Medulla oblongata (tissue), 1 donor: ENCODE measurements around the gene NAALADL2.

ENCODE experiments used
- DNase-seq: peaks from one replicate; pipeline ENCODE4 v3.0.0-alpha.2; 2015; ENCODE audit errors: extremely low spot score

NAALADL2 gene

DNA sequence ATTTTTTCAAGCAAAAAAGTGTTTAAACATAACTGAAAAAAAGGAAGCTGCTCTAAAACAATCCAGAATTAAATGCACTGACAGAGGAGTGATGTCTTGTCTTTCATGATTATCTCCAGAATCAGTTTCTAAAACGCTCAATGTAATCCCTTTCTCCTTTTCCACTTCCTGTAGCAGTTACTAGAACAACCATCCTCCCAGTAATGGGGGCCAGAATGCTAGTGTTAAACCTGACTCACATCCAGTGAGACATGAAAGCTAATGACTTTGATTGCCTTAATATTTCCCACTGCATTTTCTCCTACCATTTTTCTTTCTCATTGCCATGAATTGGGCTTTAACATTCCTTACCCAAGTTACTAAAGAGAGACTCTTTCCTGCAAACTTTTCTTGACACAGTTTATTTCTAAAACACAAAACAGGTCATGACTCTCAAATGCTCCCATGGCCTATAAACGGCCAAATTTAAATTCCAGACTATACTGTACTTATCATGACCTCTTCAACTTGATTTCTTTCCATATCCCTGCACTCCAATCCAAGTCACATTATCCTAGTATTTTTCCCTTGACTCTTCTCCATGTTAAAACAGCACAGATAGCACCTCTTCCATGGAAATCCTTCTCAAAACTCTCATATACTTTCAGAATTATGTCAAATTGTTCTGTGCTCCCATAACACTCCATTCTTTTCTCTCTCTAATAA lies 341.4 kb downstream of the NAALADL2 start:
- no peak for DNase-seq

DNA sequence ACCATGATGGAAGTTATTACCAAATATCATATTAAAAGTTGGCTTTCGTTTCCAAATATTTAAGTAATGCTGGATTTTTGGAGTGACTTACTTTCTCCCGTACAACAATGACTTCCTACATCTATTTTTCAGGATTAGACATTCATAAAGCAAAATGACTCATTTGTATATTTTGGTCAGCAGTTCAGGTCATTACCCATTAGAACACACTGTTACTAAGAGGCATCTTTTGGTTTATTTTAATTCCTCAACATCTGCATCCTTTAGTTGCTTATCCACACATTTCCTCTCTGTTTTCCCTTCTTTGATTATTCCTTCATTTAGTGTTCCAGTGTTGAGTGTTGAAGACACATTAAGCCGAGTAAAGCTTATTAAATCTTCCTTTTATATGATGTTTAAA lies 348.2 kb downstream of the NAALADL2 start:
- no peak for DNase-seq

DNA sequence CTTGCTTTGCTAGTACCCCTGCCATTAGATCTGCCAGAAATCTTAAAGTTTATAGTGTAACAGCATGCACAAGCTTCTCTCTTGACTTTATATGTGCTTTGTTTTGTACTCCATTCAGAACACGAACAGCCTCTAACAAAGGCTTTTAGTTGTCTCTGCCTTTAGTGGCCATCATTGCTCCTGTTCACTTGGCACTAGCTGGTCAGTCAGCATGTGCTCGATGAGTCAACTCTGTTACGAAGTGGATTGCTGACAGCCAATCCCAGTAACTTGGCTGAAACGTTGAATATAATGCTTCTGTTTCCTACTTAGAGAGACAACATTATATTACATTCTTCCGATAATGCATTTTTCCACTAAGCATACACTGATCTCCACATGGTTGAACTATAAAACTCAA lies 349.2 kb downstream of the NAALADL2 start:
- peak; percentile 83 for DNase-seq

DNA sequence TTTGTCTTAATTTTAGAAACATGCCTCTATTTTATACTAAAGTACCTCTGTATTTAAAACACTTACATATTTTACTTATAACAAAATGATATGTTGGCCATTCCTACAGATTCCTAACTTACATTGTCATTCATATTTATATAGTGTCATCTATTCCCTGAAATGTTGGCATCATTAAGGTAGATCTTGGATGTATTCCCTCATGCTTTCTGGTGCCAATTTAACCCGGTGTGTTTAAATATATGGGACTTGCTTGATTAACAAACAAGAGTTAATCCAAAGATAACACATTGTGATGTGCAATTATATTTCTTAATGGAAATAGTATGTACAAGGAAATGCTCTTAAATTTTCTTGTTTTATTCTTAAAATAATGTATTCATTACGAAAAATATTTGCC lies 352.3 kb downstream of the NAALADL2 start:
- no peak for DNase-seq

DNA sequence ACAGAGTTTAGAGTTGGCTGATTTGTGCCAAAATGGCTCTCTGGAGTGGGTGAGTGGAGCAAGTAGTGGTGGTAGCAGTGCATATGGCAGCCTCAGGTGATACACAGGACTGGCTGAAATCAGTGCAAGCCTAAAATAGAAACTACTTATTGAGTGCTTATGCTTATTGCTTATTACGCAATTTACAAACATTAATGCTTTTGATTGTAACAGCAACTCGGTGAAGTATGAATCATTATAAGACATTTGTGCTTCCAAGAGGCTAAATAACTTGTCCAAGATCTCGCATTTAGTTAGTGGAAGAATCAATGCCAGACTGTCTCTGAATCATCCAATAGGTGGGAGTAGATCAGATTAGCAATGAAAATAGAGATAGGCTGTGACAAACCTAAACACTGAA lies 353.8 kb downstream of the NAALADL2 start:
- DNase-seq = no peak

DNA sequence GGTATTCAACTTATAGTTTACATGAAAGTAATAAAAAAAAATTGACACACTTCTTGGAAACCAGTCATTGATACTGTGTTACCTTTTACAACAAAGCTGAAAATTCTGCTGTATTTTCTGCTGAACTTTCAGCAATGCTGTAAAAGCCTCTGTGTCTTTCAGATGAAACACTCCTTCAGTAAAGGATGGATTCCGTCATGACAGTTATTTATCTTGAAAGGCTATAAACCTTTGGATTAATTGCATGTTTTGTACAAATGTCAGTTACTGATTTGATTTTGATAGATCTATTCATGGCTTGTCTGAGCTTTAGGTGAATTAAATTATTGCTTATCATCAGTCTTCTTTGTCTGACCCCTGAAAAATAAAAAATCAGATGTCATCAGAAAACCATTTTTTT lies 355.1 kb downstream of the NAALADL2 start:
- DNase-seq = no peak

DNA sequence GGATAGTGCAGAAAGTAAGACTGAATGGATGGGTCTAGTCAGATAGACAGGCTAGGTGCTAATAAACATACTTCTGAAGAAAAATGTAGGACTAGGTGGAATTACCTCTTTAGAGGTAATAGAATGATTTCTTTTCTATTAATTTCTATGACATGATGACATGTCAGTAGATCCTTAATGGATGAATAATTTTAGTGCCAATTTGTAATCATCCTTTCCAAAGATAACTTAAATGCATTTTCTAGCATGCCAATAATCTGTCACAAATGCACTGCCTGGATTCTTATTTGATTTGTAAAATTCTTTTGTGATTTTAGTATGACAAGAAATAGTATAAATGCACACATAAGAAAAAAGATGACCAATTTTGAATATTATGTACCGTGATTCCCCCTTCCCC lies 356.7 kb downstream of the NAALADL2 start:
- no peak for DNase-seq

DNA sequence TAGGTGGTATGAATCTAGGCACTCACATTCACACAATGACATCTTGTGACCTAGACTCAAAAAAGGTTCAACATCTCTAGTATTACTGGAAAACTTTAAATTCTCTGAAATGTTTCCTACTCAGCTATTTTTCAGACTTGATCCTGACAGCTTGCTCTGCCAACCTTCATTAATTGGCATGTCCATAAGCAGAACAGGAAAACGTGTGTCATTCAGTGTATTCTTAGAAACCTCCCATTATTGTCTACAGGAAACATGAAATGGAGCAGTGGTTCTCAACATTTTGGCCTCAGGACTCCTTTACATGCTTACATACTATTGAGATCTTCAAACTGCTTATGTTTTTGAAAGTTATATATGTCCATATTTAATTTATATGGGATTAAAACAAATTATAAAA lies 363.2 kb downstream of the NAALADL2 start:
- no peak for DNase-seq

DNA sequence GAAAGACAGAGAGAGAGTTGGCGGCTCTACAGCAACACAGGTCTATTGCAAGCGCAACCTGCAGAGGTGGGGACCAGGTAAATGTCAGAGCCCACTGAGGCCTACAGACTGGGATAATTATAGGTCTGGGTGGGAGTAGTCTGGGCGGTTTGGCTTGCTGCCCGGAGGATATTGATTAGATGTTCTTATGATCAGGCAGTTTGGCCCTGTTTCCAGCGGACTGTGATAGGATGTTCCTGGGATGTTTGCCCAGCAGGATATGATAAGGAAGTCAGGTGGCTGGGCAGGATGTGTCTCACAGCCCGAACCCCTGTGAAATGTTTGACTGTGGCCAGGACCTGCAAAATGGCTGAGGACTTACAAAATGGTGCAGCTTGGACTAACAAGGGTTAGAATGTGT lies 364.9 kb downstream of the NAALADL2 start:
- no peak for DNase-seq

DNA sequence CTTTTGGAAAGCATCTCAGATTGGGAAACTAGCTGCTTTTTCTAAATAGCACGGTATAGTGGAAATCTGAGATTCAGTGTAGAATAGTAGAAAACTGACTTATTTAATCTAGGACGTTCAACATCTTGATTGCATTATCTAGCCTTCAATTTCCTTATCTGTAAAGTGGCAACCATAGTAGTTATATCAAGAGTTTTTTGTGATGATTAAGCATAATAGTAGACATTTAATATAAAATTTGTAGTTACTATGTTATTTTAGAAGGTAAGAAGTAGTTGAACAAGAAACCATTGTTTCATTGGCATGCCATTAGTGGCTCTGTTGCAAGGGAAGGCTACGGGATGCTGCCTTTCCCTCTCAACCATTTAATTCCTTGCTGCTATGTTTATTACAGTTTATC lies 367.3 kb downstream of the NAALADL2 start:
- DNase-seq = no peak

DNA sequence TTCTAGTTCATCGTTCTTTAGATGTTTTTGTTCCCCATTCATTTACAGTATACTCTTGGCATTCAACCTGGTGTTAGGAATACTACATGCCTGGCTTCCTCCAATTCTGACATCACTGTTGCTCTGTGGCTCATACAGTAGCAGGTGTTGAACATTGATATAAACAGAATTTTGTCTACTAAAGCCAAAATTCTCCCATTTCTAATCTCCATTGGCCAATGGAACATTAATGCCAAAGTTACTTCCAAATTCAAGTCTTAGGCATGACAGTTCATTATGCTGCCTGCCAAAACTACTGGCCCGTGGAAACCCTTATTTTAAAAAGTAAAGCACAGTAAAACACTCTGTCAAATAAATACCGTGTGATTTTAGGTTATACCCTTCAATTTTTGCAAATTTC lies 368.0 kb downstream of the NAALADL2 start:
- DNase-seq = no peak

DNA sequence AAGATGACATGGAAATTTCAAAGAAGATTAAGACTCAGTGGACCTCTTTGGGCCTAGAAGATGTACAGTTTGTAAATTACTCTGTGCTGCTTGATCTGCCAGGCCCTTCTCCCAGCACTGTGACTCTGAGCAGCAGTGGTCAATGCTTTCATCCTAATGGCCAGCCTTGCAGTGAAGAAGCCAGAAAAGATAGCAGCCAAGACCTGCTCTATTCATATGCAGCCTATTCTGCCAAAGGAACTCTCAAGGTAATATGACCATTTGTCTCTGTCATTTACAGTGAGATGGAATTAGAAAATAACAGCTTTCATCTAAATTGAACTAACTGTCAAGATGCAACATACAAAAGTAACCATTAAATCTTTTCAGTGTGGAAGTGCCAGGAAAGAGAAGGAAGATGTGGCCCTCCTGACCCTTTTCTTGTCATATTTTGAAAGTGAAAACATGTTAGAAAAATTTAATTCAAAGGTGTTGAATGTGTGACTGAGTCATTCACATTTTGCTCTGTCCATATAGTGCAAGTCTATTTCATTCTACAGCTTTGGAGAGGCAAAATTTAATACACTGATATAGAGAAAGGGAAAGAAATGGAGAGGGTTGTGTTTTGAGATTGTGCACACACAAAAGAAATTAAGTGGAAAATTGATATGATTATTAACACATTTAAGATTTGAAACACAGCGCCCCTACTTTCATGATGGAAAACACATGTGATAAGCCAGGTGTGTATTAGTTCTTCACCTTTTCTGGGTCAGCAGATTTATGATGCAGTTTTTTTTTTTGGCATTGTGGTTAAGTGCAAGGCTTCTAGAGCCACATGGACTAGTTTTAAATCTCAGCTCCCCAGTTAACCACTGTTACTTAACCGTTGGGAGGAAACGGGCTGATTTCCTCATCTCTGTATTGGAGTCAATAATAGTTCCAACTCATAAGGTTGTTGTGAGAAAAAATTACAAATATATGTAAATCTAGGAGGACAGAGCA lies 375.1 kb downstream of the NAALADL2 start:
- DNase-seq = no peak

DNA sequence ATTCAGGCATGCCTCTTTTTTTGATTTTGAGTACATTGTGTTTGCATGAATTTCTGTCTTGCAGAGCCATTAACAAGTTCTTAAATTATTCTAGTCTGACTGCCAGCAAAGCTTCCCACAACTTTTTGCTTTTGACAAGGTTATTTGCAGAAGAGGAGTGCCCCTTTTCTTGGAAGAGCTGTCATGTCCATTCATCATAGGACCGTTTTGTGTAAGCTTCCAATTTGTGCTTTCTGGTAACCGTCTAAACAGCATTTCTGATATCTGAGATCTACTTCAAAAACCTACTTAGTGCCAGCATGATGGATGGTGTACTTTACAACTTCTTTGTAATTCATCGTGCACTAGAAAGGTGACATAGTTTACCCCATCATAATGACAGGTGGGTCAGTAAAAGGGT lies 379.7 kb downstream of the NAALADL2 start:
- no peak for DNase-seq

DNA sequence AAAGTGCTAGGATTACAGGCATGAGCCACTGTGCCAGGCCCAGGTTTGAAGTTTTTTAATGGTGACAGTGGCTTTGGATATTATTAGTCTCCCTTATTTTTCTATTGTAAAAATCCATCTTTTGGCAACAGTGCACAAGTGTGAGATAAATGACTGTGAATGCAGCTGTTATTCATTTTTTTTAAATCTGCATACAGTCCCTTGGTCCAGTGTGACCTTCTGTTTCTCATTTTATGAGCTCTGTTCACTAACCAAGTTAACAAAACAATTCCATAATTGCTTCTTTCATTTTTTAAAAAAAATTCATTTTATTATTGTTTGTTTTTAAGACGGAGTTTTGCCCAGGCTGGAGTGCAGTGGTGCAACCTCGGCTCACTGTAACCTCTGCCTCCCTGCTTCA lies 381.8 kb downstream of the NAALADL2 start:
- DNase-seq = no peak

DNA sequence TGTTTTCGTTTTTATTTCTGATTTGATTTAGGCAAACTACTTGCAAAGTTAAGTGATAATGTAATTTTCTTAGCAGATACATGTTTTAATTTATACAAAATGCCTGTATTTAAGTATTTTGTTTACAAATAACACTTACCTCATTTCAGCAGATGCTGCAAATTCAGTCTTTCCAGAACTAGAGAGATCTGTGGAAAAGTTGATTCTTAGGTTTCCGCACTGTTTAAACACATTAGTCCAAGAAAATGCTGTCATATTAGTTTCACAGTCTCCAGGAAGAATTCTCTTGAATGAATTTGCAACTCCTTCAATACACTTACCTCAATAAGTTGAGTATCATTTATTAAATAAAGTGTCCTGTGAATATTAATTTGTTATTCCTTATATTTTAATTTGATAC lies 383.1 kb downstream of the NAALADL2 start:
- DNase-seq = no peak

DNA sequence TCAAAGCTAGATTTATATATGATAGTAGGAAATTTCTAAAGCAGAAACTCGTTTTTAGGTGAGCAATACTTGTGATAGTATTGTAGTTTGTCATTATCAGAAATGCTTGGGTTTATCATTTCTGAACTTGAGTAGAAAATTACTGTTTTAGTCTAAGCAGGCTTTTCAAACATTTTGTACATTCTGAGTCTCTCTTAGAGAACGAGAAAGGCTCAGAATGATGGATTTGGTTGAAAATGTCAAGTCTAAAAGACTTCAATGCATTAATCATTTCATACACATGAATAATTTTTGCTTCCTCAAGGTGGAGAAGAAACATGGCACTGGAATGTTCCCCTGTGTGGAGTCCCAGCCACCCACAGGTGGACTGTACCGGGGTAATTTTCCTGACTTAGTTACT lies 387.1 kb downstream of the NAALADL2 start:
- no peak for DNase-seq

DNA sequence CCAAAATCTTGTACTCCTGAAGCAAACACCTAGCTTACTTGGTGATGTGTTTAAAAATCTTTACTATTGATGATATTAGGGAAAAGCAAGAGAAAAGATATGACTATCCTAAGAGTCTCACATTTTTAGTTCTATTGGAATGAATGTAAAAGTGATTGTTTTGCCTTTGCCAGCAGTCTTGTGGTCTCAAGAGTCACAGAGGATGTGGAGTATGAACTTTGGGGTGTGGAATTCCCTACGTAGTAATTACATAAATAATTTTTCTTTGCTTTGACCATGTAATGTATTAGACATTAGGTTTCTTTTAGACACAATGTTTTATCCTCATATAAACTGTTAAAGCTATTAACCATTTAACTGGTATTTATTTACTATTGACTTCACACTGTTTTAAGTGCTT lies 387.6 kb downstream of the NAALADL2 start:
- DNase-seq = no peak

DNA sequence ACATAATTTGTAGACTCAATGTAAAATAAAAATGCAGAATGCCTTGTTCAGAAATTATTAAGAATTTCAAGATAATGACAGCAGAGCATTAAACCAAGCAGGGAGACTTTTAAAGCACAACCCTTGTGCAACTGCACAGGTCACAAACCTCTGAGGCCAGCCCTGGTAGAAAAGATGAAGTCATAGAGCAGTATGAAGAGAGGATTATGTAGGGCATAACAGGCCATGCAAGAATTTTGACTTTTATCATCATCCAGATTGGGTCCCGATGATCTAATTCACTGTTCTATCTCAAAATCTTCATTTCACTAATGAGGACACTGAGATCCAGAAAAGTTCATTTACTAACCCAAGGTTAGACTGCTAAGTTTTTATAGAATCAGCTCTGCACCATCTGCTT lies 388.5 kb downstream of the NAALADL2 start:
- DNase-seq = no peak

DNA sequence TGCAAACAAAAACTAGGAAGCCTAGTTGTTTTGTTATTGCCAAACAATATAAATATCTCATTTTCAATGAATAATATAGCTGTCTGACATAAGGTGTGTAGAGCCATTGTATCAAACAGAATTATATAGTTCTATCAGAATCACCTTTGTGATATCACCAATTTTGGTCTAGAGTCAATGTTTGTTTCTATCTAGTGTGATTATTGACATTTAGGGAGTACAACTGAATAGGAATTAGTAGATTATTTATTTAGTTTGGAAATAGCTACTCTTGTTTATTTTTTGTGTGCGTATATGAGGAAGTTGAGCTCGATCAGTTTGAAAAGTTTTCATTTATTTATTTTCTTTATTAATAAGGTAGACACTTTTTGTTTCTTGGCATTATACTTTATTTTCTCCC lies 389.7 kb downstream of the NAALADL2 start:
- DNase-seq = no peak

DNA sequence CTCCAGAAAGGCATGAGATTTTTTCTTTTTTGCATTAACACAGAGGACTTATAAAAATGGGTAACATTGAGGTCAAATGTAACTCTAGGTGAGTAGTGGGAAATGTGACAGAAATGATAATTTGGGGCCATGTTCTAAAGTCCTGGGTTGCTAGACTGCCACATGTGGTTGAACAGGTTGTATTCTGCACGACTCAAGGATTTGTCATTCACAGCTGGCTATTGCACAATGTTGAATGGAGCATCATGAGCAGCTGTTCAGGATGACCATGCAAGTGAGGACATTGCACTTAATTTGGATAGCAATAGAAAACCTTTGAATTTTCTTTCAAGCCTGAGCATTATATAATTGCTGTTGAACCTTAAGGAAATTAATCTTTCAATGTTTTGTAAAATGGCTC lies 396.6 kb downstream of the NAALADL2 start:
- DNase-seq = no peak

DNA sequence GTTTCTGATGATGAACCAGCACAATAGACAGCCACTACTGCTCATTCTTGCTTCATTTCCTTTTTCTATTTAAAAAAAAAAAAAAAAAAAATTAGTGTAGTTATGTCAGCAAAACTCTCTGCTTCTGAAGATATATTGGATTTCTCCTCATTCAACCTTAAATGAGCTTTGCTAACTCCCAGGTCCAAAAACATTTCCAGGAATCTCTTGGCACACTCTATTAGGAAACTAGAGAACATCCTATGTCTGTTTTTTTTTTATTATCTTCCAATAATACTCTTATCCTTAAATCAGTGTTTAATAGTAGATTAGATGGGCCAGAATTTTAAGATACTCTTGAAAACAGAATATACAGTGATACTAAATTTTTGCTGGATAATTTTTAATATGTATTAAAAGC lies 398.0 kb downstream of the NAALADL2 start:
- no peak for DNase-seq

DNA sequence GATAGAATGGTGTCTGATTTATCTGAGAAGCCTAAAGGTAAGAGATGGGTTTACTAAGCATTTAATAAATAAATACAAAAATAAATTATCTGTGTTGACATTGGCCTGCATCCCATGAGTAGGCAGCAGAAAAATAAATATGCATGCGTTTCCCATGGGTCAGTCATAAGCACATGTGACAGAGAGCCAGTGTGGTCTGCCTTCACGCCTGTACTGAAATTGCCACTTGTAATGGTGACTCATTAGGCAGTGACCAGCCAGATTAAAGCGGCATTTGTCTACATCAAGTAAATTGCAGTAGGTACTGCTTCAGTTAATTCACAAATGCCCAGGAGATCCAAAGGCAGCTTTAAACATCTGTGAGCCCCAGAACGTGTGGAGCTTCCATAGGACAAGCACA lies 399.6 kb downstream of the NAALADL2 start:
- DNase-seq = no peak

DNA sequence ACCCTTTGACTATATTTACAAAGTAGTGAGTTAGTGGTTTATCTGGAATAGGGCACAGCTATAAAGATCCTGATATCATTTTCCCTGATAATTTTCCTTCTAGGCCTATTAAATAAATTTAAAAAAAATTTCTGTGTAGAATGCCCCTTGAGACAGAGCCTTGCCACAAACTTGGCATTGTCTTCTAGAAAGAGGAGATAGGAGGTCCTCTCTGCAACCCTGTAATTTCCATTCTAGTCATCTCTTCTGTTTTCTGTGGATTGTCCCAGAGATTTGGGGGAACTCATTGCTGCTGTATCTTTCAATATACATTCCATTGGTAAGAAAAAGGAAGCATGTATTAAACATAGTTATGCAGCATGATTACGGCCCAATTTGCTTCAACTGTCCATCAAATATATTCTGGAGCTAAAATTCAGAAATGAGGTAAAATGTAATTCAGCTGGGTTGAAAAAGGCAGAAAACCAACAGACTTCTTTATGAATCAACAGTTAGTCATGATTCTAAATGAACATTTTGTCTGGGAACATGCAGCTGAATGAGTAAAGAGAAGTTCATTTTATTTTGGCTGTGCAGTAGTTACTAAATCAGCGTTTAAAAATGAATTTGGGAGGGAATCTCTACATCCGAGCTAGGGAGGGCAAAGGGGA lies 401.1 kb downstream of the NAALADL2 start:
- DNase-seq = no peak
